Endothelial cell of umbilical vein (primary cell): ENCODE results near the gene BAG5.

Experiments
- EZH2 ChIP-seq: IDR thresholded peaks from 2 replicates; pipeline ENCODE4 v1.6.1; 2012; ENCODE audit warnings: borderline replicate concordance, low read depth, mild to moderate bottlenecking, moderate library complexity, low read length, inconsistent platforms; ENCODE audit not compliant: severe bottlenecking
- POLR2A ChIP-seq: IDR thresholded peaks from 2 replicates; pipeline ENCODE4 v1.6.1; 2012; ENCODE audit warnings: low read depth, mild to moderate bottlenecking, control low read depth, low read length
- POLR2AphosphoS5 ChIP-seq: IDR thresholded peaks from 2 replicates; pipeline ENCODE4 v1.6.1; 2012; ENCODE audit warnings: low read depth, mild to moderate bottlenecking, control low read depth, low read length, moderate library complexity; ENCODE audit not compliant: insufficient read depth
- TF ChIP-seq, protein P1 (sequence below), 2 donors: IDR thresholded peaks; 1 replicate in 1 of 2; 2 replicates in 1 of 2; pipeline ENCODE4 v1.5.1; 2011; ENCODE audit warnings: low read length in 2 of 2, mild to moderate bottlenecking in 2 of 2, moderate library complexity in 2 of 2, control low read depth in 1 of 2, inconsistent platforms in 1 of 2, low read depth in 1 of 2; ENCODE audit not compliant: insufficient read depth in 1 of 2; ENCODE audit errors: extremely low read depth in 1 of 2

- TF ChIP-seq, protein P1, sequence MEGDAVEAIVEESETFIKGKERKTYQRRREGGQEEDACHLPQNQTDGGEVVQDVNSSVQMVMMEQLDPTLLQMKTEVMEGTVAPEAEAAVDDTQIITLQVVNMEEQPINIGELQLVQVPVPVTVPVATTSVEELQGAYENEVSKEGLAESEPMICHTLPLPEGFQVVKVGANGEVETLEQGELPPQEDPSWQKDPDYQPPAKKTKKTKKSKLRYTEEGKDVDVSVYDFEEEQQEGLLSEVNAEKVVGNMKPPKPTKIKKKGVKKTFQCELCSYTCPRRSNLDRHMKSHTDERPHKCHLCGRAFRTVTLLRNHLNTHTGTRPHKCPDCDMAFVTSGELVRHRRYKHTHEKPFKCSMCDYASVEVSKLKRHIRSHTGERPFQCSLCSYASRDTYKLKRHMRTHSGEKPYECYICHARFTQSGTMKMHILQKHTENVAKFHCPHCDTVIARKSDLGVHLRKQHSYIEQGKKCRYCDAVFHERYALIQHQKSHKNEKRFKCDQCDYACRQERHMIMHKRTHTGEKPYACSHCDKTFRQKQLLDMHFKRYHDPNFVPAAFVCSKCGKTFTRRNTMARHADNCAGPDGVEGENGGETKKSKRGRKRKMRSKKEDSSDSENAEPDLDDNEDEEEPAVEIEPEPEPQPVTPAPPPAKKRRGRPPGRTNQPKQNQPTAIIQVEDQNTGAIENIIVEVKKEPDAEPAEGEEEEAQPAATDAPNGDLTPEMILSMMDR (IDR thresholded peaks at IDR 0.05; ENCODE audit: extremely low read depth in 1 of 2, insufficient read depth in 1 of 2, low read depth in 1 of 2, low read length in 2 of 2): no peak
- no peak for TF ChIP-seq POLR2AphosphoS5
- no peak for TF ChIP-seq POLR2A
- no peak for TF ChIP-seq EZH2
These were observed 20.5 kb downstream of the BAG5 start for GRCh38 chr14:103541709-103542604.
